HG03095 (cell line): ENCODE data around the gene IL1R1.

ENCODE experiments used
- ATAC-seq: cut with Tn5 transposase; IDR thresholded peaks from one replicate; pipeline ENCODE4 v1.9.1; 2021; ENCODE audit warnings: moderate library complexity; ENCODE audit not compliant: unreplicated experiment

The IL1R1 gene

DNA sequence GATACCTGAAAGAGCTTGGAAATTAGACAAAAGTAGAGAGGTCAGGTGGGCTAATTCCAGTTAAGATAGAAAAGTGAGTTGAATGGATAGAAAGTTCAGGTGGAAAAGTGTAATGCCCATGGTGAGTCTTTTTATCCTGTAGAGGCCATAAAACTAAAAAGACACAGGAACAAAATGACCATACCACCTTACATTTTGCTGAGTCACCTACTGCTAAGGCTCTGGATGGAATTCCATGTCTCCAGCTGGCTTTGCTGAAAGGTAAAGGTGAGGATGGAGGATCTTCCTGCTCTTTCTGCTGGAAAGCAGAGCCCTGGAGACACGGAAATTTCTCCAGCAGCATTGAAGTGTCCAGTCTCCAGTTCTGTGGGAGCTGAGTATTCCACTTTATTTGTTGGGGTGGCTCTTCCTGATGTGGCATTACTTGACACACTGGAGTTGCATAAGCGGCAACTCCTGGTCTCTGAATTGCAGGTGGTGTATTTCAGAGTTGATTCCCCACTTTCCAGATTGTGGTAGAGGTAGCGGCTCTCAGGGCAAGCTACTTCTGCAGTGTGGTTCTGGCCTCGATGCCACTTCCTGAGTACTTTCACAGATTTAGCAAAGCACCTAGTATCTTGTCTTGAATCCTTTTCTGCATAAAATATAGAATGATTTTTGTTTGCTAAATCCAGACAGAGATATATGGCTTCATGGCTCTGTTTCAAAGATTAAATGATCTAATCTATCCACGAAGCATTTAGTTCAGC lies 55.0 kb downstream of the IL1R1 start:
- ATAC-seq = no peak

DNA sequence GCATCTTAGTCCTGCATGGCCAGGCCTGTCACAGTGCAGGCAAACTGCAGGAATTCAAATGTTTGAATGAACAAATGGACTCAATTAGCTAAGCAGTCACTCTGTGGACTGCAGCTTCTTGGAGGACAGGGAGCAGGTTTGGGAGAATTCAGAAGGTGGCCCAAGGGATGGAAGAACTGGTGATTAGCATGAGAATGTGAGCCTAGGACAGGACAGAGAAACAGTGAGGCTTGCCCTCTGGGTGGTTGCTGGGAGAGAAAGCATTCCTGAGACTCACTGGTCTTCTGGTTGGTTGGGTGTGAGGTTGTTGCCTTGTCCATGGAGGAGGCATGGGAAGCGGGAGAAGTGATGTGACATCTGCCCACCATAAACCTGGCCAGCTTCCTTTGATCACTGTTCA lies 58.0 kb downstream of the IL1R1 start:
- ATAC-seq = no peak

DNA sequence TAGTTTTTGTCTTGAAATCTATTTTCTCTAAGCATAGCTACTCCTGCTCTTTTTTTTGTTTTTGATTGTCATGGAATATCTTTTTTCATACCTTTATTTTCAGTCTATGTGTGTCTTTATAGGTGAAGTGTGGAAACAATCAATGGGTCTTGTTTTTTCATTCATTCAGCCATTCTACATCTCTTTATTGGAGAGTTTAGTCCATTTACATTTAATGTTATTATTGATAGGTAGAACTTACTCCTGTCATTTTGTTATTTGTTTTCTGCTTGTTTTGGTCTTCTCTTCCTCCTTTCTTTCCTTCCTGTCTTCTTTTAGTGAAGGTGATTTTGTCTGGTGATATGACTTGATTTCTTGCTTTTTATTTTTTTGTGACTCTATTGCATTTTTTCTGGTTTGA lies 62.1 kb downstream of the IL1R1 start:
- no peak for ATAC-seq

DNA sequence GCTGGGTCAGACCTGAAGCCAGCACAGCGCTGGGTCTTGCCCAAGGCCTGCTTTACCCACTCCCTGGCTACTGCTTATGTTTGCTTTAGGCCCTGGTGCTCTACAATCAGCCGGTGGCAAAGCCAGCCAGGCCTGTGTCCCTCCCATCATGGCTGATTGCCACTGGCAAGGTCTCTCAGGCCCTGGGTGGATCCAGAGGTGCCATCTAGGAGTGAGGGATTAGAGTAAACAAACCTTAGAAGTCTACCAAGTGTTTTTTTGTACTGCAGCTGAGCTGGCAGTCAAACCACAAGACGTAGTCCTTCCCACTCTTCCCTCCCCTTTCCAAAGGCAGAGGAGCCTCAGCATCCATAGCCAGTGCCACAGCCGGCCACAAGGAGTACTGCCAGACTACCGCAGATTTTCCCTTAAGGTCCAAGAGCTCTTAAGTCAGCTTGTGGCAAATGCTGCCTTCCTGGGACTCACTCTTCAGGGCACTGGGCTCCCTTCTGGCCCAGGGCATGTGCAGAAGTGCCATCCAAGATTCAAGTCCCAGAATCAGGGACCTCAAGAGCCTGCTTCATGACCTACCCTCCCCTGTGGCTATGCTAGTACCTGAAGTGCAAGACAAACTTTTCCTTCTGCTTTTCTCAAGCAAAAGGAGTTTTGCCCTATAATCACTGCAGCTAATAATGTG lies 64.3 kb downstream of the IL1R1 start:
- no peak for ATAC-seq

DNA sequence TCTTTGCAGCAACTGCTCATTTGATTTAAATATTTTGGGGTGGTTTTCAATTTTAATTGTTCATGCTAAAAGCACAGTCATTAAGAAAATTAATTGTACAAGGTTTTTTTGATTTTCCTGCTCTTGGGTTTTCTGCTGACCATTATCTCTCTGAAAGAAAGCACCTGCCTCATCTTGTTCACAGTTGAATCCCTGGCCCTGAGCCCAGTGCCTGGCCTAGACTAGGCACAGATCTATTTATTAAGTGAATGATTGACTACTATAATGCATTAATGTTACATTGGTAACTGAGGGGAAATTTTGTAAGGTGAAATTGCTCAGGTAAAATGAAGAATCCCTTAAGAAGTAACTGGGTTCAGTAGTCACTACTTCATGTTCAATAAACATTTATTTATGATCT lies 66.2 kb downstream of the IL1R1 start:
- ATAC-seq = no peak

DNA sequence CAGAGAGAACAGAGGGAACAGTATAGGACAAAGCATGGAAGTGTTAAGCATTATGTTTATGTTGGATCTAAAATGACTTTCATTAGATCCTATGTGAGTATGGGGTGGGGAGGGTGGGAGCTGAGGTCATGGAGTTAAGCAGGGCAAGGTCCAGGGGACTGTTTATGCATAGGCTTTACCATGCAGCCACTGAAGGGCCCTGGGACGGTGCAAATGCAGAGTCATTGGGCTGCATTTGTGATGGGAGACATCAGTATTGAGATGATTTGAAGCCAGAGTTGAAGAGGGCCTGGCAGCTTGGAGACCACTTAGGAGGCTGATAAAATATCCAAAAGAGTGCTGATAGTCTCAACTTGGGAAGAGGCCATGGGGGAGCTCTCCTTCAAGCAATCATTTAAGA lies 66.9 kb downstream of the IL1R1 start:
- ATAC-seq = no peak

DNA sequence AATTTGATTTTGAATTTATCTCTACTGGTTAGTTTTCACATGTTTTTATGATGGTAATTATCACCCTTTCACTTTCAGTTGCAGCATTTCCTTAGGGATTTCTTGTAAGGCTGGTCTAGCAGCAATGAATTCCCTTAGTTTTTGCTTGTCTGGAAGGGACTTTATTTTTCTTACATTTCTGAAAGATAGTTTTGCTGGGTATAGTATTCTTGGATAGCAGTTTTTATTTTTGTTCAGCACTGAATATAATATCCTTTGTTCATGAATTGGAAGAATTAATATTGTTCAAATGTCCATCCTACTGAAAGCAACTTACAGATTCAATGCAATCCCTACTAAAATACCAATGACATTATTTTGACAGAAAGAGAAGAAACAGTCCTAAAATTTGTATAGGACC lies 74.5 kb downstream of the IL1R1 start:
- no peak for ATAC-seq

DNA sequence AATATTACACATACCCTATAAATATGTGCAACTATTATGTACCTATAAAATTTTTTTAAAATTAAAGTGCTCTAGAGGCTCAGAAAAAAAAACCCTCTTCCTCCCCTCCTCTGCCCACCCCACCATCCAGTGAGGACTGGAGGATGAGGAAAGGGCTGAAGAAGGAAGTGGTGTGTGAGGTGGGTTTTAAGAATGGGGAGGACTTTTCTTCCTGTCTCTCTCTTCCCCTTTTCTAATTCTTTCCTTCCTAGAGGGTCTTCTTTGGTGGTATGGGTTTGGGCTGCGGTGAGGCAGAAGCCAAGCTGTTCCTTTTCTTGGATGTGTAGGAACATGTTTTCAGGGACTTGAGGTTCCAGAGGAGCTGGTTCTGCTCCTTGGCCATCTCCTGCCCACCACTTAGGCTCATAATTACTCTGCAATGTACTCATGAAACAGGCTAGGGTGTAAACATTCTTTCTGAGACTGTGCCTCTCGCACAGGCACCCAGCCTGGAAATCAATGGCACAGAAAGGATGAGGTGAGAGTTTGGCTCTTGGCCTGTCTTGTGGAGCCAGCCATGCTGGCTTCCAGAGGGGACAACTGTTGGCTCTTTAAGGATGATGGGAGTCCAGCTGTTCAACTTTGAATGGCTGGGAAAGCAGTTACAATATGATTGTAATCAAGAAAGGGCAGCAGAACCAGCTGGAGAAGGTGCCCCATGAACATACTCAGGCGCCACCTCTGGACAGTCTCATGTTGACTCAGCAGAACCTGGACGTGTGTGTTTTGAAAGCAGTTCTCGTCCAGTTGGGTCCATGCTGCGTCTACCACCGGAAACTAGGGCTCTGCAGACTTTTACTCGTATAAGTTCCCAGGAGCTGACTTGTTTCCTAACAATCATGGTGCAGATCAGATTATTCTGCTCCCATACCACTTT lies 82.5 kb downstream of the IL1R1 start:
- ATAC-seq = no peak

DNA sequence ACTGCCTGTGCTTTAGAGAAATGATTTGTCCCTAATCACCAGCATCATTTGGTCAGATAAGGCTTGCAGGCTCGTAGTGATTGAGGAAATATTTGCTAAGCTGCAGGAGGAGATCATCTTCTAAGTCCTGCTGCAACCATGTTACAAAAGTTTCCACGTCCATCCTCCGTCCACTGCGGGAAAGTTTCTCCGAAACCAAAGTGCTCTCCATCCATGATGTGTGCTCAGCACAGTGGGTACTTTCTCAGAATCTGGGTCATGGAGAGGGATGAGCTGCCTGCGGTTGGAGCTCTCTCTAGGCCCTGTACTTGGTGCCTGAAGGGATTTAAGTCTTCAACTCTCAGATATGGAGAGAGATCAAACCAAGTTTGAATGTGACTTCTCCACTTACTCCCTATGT lies 83.6 kb downstream of the IL1R1 start:
- no peak for ATAC-seq

DNA sequence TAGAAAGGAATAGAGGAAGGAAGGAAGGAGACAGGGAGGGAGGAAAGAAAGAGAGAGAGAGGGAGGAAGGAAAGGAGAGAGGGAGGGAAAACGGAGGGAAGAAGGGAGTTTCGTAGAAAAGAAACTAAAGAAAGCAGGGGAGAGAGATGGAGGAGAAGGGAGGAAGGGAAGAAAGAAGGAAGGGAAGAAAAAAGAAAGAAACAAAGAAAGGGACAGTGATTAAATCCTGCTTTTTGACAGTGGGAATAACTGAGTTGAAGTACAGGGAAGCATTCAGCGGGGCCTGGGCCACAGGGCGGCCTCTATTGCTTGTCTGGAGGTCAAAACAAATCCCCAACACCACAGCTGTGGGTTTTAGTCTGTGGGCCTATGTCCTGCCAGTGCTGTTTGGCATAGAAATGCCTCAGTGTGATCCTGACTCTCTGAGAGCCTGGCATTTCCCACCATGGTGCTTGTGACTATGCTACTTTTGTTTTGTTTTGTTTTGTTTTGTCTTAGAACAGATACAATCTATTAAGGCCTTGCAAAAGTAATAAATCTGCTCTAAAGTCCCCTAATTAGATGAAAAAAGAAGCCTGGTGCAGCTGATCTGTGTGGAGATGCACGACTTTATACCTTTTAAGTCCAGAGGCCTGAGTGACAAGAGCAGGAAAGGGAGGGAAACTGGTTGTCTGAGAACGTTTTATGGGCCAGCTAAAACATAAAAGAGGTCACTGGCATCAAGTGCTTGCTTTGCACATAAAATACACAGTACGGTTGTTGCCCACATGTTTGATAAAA lies 84.3 kb downstream of the IL1R1 start:
- ATAC-seq = no peak

DNA sequence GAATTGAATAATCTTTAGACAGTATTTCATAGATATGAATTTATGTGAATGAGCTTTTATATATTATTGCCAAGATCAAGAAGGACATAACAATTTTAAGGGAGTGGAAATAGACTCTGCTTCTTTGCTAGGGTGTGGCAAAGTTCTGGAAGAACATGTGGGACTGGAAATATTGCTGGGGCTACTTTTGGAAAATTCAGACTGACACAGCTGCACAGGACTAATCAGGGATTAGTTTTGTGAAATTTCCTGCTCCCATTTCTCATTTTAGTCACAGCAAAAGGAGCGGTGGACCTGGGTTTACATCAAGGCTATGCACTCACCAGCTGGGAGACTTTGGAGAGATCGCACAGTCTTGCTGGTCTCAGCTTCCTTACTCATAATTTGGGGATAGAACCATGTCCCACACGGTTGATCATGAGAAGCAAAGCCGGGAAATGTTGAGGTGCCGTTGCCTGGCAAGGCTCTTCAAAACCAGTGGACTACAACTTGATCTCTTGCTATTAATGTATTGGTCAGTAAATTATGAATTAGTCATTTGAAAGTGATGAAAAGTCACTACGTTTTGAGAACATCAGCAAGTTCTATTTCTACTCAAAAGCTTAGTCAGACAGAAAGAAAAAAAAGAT lies 86.7 kb downstream of the IL1R1 start:
- no peak for ATAC-seq
